PC-3 (cell line): ENCODE data around the gene AEN. TPM values are rescaled to one million over a fixed set of nuclear protein-coding genes. Genes with fewer than 3 reads are reported as not detected.
A peak's percentile ranks its signal among the peaks of the same experiment; 100 is the strongest.
"Not testable (repeated sequence)": the region's sequence is repeated elsewhere in the genome, so short reads cannot be mapped to it uniquely, and the experiment has no call there.

Source experiments
- ATAC-seq: fragments of 200-7000 bp; cut with Tn5 transposase; 2 replicates; pipeline ENCODE4 v1.9.1; 2020; ENCODE audit warnings: mild to moderate bottlenecking, moderate library complexity
- BruUV-seq: library from RNA; stranded (reverse); fragments of 400-500 nt; replicated peaks from 2 replicates; lab custom pipeline; 2021; lab: Mats Ljungman, UMichigan
- CTCF ChIA-PET: fragments of 300-600 bp; sonication (Branson Sonifier 250); formaldehyde crosslinking; loops from one replicate; lab custom pipeline; 2022; ENCODE audit warnings: antibody characterized with exemption; lab: Charles Lee
- POLR2A ChIA-PET: fragments of 300-600 bp; sonication (Branson Sonifier 250); formaldehyde crosslinking; loops from one replicate; lab custom pipeline; 2022; ENCODE audit warnings: antibody characterized with exemption; ENCODE audit not compliant: unreplicated experiment; lab: Charles Lee
- DNase-seq: peaks from one replicate; pipeline ENCODE4 v3.0.0-alpha.2; 2015
- H2AFZ ChIP-seq: fragments of 300-600 bp; sonication (generic); 2 replicates; pipeline ENCODE4 v1.6.0; 2016; ENCODE audit warnings: antibody characterized with exemption, low read length
- H3F3A ChIP-seq: fragments of 300-600 bp; sonication (generic); one replicate; pipeline ENCODE4 v1.6.0; 2017; ENCODE audit warnings: antibody characterized with exemption, low read length, control low read depth, mild to moderate bottlenecking; ENCODE audit not compliant: unreplicated experiment
- H3K27ac ChIP-seq: fragments of 300-600 bp; sonication (generic); 2 replicates; pipeline ENCODE4 v1.5.1; 2016; ENCODE audit warnings: mild to moderate bottlenecking, low read length
- H3K27me3 ChIP-seq: fragments of 300-600 bp; sonication (generic); 2 replicates; pipeline ENCODE4 v1.6.1; 2016; ENCODE audit warnings: low read length, mixed read lengths
- H3K36me3 ChIP-seq: fragments of 300-600 bp; sonication (generic); 2 replicates; pipeline ENCODE4 v1.6.1; 2016; ENCODE audit warnings: low read depth, mixed run types, low read length, mixed read lengths
- H3K4me1 ChIP-seq: fragments of 300-600 bp; sonication (generic); 2 replicates; pipeline ENCODE4 v1.5.1; 2016; ENCODE audit warnings: low read length; ENCODE audit not compliant: insufficient read depth
- H3K4me2 ChIP-seq: fragments of 300-600 bp; sonication (generic); 2 replicates; pipeline ENCODE4 v1.6.0; 2016; ENCODE audit warnings: low read length
- H3K4me3 ChIP-seq: fragments of 300-600 bp; sonication (generic); 2 replicates; pipeline ENCODE4 v1.5.1; 2016; ENCODE audit warnings: mild to moderate bottlenecking, low read length, mixed read lengths
- H3K79me2 ChIP-seq: fragments of 300-600 bp; sonication (generic); 2 replicates; pipeline ENCODE4 v1.6.1; 2017; ENCODE audit warnings: low read length, mixed read lengths
- H3K9ac ChIP-seq: fragments of 300-600 bp; sonication (generic); 2 replicates; pipeline ENCODE4 v1.6.0; 2016; ENCODE audit warnings: mild to moderate bottlenecking, low read length
- H3K9me2 ChIP-seq: fragments of 300-600 bp; sonication (generic); replicated peaks from 2 replicates; pipeline ENCODE4 v1.6.1; 2016; ENCODE audit warnings: mixed run types, low read length, mixed read lengths
- H3K9me3 ChIP-seq: fragments of 300-600 bp; sonication (generic); 2 replicates; pipeline ENCODE4 v1.6.1; 2016; ENCODE audit warnings: low read length, mixed read lengths
- H4K20me1 ChIP-seq: fragments of 300-600 bp; sonication (generic); 2 replicates; pipeline ENCODE4 v1.6.1; 2016; ENCODE audit warnings: low read length, mixed read lengths
- CTCF ChIP-seq: fragments of 300-600 bp; sonication (generic); conservative IDR thresholded peaks from 2 replicates; pipeline ENCODE4 v1.5.1; 2017; ENCODE audit warnings: antibody characterized with exemption, low read depth, mild to moderate bottlenecking, low read length
- EZH2 ChIP-seq: fragments of 300-600 bp; sonication (generic); IDR thresholded peaks from one replicate; pipeline ENCODE4 v1.6.1; 2017; ENCODE audit warnings: antibody characterized with exemption, mild to moderate bottlenecking, low read length; ENCODE audit not compliant: unreplicated experiment
- EZH2phosphoT487 ChIP-seq: fragments of 300-600 bp; sonication (generic); IDR thresholded peaks from 2 replicates; pipeline ENCODE4 v1.6.1; 2018; ENCODE audit warnings: mild to moderate bottlenecking, antibody characterized with exemption, low read length, borderline replicate concordance
- intact Hi-C: fragments of 100-400 bp; cut with micrococcal nuclease; formaldehyde crosslinking; loops from 2 replicates; pipeline ENCODE4 v1.9.0; 2023
- total RNA-seq: library from RNA; depleted of rRNA; stranded (reverse); fragments of >200 nt; gene quantifications from 2 replicates; pipeline ENCODE4 v1.2.3, GENCODE V29; 2014

AEN gene
- total RNA-seq, 1 experiment from 2014 or later: 81.3 TPM

DNA sequence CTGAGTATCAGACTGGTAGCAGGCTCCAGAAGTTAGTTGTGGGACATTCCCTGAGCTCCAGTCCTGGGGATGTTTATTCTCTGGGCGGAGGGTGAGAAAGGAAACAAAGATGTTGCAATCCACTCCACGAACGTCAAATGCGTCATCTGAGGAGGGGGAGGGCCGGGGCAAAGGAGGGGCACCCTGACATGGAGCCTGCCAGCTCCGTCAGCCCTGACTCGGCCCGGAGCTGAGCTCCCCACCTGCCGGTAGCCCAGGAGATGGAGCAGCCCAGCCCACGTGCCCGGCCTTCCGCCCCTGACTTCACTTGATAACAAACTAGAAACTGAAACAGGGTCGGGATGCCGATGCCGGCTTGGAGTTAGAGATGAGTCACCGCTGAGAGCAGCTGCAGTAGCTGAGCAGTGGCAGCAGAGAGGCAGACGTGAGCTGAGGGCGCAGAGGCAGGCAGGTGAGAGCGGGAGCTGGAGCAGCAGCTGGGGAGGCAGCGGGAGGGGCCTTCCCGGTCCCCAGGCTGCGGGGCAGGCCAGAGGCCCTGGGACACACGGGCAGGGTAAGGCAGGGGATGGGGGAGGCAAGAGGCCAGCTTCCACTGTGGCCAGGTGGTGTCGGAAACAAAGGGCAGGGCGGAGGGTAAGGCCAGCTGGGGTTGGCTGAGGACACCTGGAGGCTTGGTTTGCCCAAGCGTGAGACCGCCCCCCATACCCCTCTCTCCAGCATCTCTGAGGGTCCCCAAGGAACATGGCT lies 17.7 kb downstream of the AEN start, which contains the start of gene ISG20:
ISG20 (plus strand) TSS at position 391 of the 747 bp plus-strand sequence; CDS start at position 742, 351 bp downstream.
- no TSS peak for BruUV-seq
- Histone ChIP-seq H3K9ac (peak within 1 kb of the TSS; percentile 92), H3K9me3 (no peaks in the 10 kb centered on the region), H3K4me2 (peak within 1 kb of the TSS; percentile 87), H3F3A (no peaks in the 10 kb centered on the region), H4K20me1 (no peaks in the 10 kb centered on the region), H3K27me3 (no peaks in the 10 kb centered on the region), H3K4me3 (peak within 1 kb of the TSS; percentile 67), H2AFZ (no peak within 1 kb of the TSS), H3K4me1 (peaks cover 49% of the 10 kb centered on the region), H3K27ac (peak within 1 kb of the TSS; percentile 100), H3K36me3 (0 out of 2 replicates have a peak, but pooled peaks cover 5% of the 10 kb centered on the region), H3K9me2 (no peaks in the 10 kb centered on the region), H3K79me2 (peaks cover 7% of the 10 kb centered on the region; the same call in 1 of the 2 replicates)
- CTCF ChIA-PET: interaction anchor here (0.7 to 1.6 kb wide), 2 partner anchors 15 to 257 kb away, joined by 3 to 17 read pairs; partner anchors contain the start of gene HAPLN3
- POLR2A ChIA-PET: interaction anchor here (0.7 to 1.3 kb wide), 3 partner anchors 16 to 62 kb away, joined by 3 to 4 read pairs (median 4); no protein-coding TSS in a partner anchor
- DNase-seq (peak; percentile 97), ATAC-seq (peak; percentile 89)
- intact Hi-C loops: loop anchor here (1.0 kb wide), 1 partner anchor 15 kb away; no protein-coding TSS in a partner anchor
- TF ChIP-seq EZH2 (no peak), EZH2phosphoT487 (peak; percentile 85), CTCF (peak; percentile 43)

DNA sequence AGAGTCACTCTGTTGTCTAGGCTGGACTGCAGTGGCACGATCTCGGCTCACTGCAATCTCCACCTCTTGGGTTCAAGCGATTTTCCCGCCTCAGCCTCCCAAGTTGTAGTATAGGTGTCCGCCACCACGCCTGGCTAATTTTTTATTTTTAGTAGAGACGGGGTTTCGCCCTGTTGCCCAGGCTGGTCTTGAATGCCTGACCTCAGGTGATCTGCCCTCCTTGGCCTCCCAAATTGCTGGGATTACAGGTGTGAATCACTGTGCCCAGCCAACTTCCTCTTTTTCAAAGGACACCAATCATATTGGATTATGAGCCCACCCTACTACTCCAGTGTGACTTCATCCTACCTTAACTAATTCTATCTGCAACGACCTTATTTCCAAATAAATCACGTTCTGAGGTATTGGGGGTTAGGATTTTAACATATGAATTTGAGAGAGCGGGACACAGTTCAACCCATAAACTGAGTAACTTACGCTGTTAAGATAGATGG lies 20.9 kb downstream of the AEN start:
- H3F3A ChIP-seq: no peaks in the 10 kb centered on the region
- H3K9me2 ChIP-seq: no peaks in the 10 kb centered on the region
- no peak for ATAC-seq
- no peak overlapping the region for H3K27ac ChIP-seq
- DNase-seq: no peak
- ChIA-PET POLR2A (interaction anchor here (0.6 kb wide), 1 partner anchor 446 kb away, joined by 25 read pairs; the partner anchor contains the start of gene ABHD2), CTCF (no interaction called here)
- H4K20me1 ChIP-seq: no peaks in the 10 kb centered on the region
- no peak overlapping the region for H3K4me3 ChIP-seq
- H3K4me1 ChIP-seq: peaks cover 30% of the 10 kb centered on the region
- no peak overlapping the region for H3K4me2 ChIP-seq
- H3K27me3 ChIP-seq: no peaks in the 10 kb centered on the region
- H3K9ac ChIP-seq: no peak overlapping the region
- no peaks in the 10 kb centered on the region for H3K9me3 ChIP-seq
- H3K36me3 ChIP-seq: no peaks in the 10 kb centered on the region
- no peak overlapping the region for H2AFZ ChIP-seq
- H3K79me2 ChIP-seq: peaks cover 7% of the 10 kb centered on the region; the same call in 1 of the 2 replicates
- no peak for TF ChIP-seq EZH2
- TF ChIP-seq EZH2phosphoT487: no peak
- TF ChIP-seq CTCF: no peak
- BruUV-seq: no TSS peak
- intact Hi-C loops: no loop called here

DNA sequence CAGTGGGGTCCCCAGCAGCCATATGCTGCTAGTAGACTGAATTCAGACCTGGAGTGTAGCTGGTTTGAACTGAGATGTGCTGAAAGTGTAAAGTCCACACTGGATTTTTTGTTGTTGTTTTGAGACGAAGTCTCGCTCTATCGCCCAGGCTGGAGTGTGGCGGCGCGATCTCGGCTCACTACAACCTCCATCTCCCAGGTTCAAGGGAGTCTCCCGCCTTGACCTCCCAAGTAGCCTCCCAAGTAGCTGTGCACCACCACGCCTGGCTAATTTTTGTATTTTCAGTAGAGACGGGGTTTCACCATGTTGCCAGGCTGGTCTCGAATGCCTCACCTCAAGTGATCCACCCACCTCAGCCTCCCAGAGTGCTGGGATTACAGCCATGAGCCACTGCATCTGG lies 21.4 kb downstream of the AEN start:
- CTCF ChIA-PET, DNase-seq, POLR2A ChIA-PET, H3K79me2 ChIP-seq, H3K27me3 ChIP-seq, H4K20me1 ChIP-seq, H3K36me3 ChIP-seq, BruUV-seq, ATAC-seq, H3K4me2 ChIP-seq, H3K4me3 ChIP-seq, H3K9me3 ChIP-seq, H3K27ac ChIP-seq, H3K9ac ChIP-seq, H3F3A ChIP-seq, H3K9me2 ChIP-seq, intact Hi-C loops, H2AFZ ChIP-seq: not testable (repeated sequence)
- H3K4me1 ChIP-seq: peaks cover 30% of the 10 kb centered on the region
